HepG2 (cell line): Measurements from ENCODE around the gene SRSF12. TPM values are rescaled to one million over a fixed set of nuclear protein-coding genes. Genes with fewer than 3 reads are reported as not detected.

ENCODE experiments used
- CC2D1A ChIP-seq: sonication (generic); formaldehyde crosslinking; IDR thresholded peaks from 2 replicates; pipeline ENCODE4 v1.8.1; 2023; ENCODE audit warnings: mild to moderate bottlenecking, missing genetic modification reagents
- EHMT2 ChIP-seq: fragments of 200-600 bp; sonication (generic); IDR thresholded peaks from 2 replicates; pipeline ENCODE4 v1.7.0; 2017; ENCODE audit warnings: antibody characterized with exemption, low read depth, low read length, borderline replicate concordance
- FOXK1 ChIP-seq: sonication (generic); formaldehyde crosslinking; IDR thresholded peaks from 2 replicates; pipeline ENCODE4 v1.4.0; 2020; ENCODE audit warnings: low read depth, missing genetic modification reagents, borderline replicate concordance
- GABPA ChIP-seq, 2 experiments: IDR thresholded peaks; 2 replicates each; pipeline ENCODE4 v1.6.1; 2011 to 2016; ENCODE audit warnings: low read depth in 2 of 2, low read length in 1 of 2, missing biosample characterization in 1 of 2, missing genetic modification characterization in 1 of 2
- HNRNPL ChIP-seq: fragments of 200-400 bp; formaldehyde crosslinking; IDR thresholded peaks from 2 replicates; pipeline ENCODE4 v1.6.1; 2017; ENCODE audit warnings: mild to moderate bottlenecking, low read depth, low read length
- ISX ChIP-seq: sonication (generic); formaldehyde crosslinking; conservative IDR thresholded peaks from 2 replicates; pipeline ENCODE4 v1.5.0; 2020; ENCODE audit warnings: missing genetic modification reagents
- MLXIP ChIP-seq: sonication (generic); formaldehyde crosslinking; IDR thresholded peaks from 2 replicates; pipeline ENCODE4 v1.9.0; 2021; ENCODE audit warnings: missing genetic modification reagents, borderline replicate concordance
- MTA1 ChIP-seq: sonication (generic); formaldehyde crosslinking; IDR thresholded peaks from 2 replicates; pipeline ENCODE4 v1.4.0; 2020; ENCODE audit warnings: missing genetic modification reagents, mild to moderate bottlenecking, borderline replicate concordance
- RAD51 ChIP-seq: fragments of 450-650 bp; IDR thresholded peaks from 2 replicates; pipeline ENCODE4 v1.6.1; 2016; ENCODE audit warnings: borderline replicate concordance
- RNF2 ChIP-seq: fragments of 450-650 bp; conservative IDR thresholded peaks from 2 replicates; pipeline ENCODE4 v1.6.1; 2016; ENCODE audit warnings: low read depth
- RORA ChIP-seq: sonication (generic); formaldehyde crosslinking; IDR thresholded peaks from 2 replicates; pipeline ENCODE4 v1.5.0; 2020; ENCODE audit warnings: mild to moderate bottlenecking, missing genetic modification reagents, moderate library complexity
- SMAD9 ChIP-seq: sonication (generic); formaldehyde crosslinking; IDR thresholded peaks from 2 replicates; pipeline ENCODE4 v1.5.1; 2020; ENCODE audit warnings: mild to moderate bottlenecking, missing genetic modification reagents
- THAP9 ChIP-seq: sonication (generic); formaldehyde crosslinking; IDR thresholded peaks from 2 replicates; pipeline ENCODE4; 2020; ENCODE audit warnings: missing genetic modification reagents, mild to moderate bottlenecking, borderline replicate concordance
- ZBTB25 ChIP-seq: IDR thresholded peaks from 2 replicates; pipeline ENCODE4 v1.6.1; 2018; ENCODE audit warnings: missing genetic modification reagents
- ZIK1 ChIP-seq: sonication (generic); formaldehyde crosslinking; IDR thresholded peaks from 2 replicates; pipeline ENCODE4 v1.5.0; 2020; ENCODE audit warnings: mild to moderate bottlenecking, low read depth, missing genetic modification reagents, borderline replicate concordance
- ZKSCAN5 ChIP-seq: sonication (generic); formaldehyde crosslinking; IDR thresholded peaks from 2 replicates; pipeline ENCODE4 v1.5.1; 2020; ENCODE audit warnings: mild to moderate bottlenecking, missing genetic modification reagents
- ZMYM4 ChIP-seq: sonication (generic); formaldehyde crosslinking; IDR thresholded peaks from 2 replicates; pipeline ENCODE4 v1.8.1; 2023; ENCODE audit warnings: mild to moderate bottlenecking, missing genetic modification reagents
- ZNF275 ChIP-seq: sonication (generic); formaldehyde crosslinking; IDR thresholded peaks from 2 replicates; pipeline ENCODE4 v1.8.0; 2022; ENCODE audit warnings: missing genetic modification reagents, mild to moderate bottlenecking, inconsistent platforms, borderline replicate concordance
- ZNF292 ChIP-seq: sonication (generic); formaldehyde crosslinking; IDR thresholded peaks from 2 replicates; pipeline ENCODE4 v1.8.1; 2022; ENCODE audit warnings: mild to moderate bottlenecking, low read depth, missing genetic modification reagents, borderline replicate concordance
- ZNF850 ChIP-seq: sonication (generic); formaldehyde crosslinking; conservative IDR thresholded peaks from 2 replicates; pipeline ENCODE4 v1.9.0; 2021; ENCODE audit warnings: mild to moderate bottlenecking, missing genetic modification reagents
- polyA plus RNA-seq, 8 experiments: library from polyadenylated mRNA; depleted of rRNA in 3 of 8; stranded (reverse) in 7 of 8; unstranded in 1 of 8; fragments of >200 nt; fragmentation: Illumina TruSeq in 4 of 8; extraction: Trizol in 4 of 8; gene quantifications; 2 replicates each; pipeline versions ENCODE4 v1.2.1 to v1.2.3, GENCODE V29; 2011 to 2016; ENCODE audit warnings: low read depth in 4 of 8, missing spikeins in 1 of 8, mixed read lengths in 1 of 8; ENCODE audit not compliant: insufficient read depth in 1 of 8
- total RNA-seq, 5 experiments: library from RNA; depleted of rRNA; stranded (reverse); fragments of >200 nt; fragmentation: Illumina TruSeq; extraction: Trizol; gene quantifications; 2 replicates each; pipeline ENCODE4 v1.2.3, GENCODE V29; 2016; ENCODE audit warnings: low read depth in 1 of 5

The SRSF12 gene
- total and polyA plus RNA-seq, 2 of the 13 experiments (the other 11 are each of a cell fraction or from before 2014, with no cell fraction given): 1.7 to 1.9 TPM

- TF ChIP-seq HNRNPL (peak; percentile 78), RNF2 (no peak), ZNF275 (peak; percentile 58; the same call in 1 of the 2 replicates), RAD51 (no peak), GABPA (IDR thresholded peaks at IDR 0.05; ENCODE audit: low read depth, low read length) (no peak), GABPA (CRISPR knock-in tag; IDR thresholded peaks at IDR 0.05; ENCODE audit: low read depth) (peak; percentile 61), ISX (CRISPR knock-in tag) (no peak), SMAD9 (no peak), ZNF850 (CRISPR knock-in tag) (no peak), THAP9 (CRISPR knock-in tag) (peak; percentile 54; the same call in 1 of the 2 replicates), CC2D1A (no peak), ZKSCAN5 (CRISPR knock-in tag) (no peak), MLXIP (CRISPR knock-in tag) (no peak), ZNF292 (no peak), ZIK1 (CRISPR knock-in tag) (peak; percentile 41), ZBTB25 (peak; percentile 28; the same call in 1 of the 2 replicates), RORA (no peak), ZMYM4 (CRISPR knock-in tag) (peak; percentile 72; the same call in 1 of the 2 replicates), FOXK1 (CRISPR knock-in tag) (peak; percentile 92), EHMT2 (no peak), MTA1 (CRISPR knock-in tag) (0 out of 2 replicates have a peak, but pooled peaks have one; percentile 3)
Observed at GRCh38 chr6:89080281-89081128, 37.4 kb downstream of the SRSF12 start, which contains the start of gene PNRC1 (continued).
